HepG2 (cell line): ENCODE measurements around the gene SEMA3F.

Experiments used
- CHD2 ChIP-seq: IDR thresholded peaks from 2 replicates; pipeline ENCODE4 v1.6.1; 2011; ENCODE audit warnings: low read depth, low read length, improper control_type of control experiment
- DRAP1 ChIP-seq: IDR thresholded peaks from 2 replicates; pipeline ENCODE4 v1.6.1; 2016; ENCODE audit warnings: missing genetic modification reagents, missing compliant biosample characterization
- MATR3 ChIP-seq: sonication (generic); formaldehyde crosslinking; IDR thresholded peaks from 2 replicates; pipeline ENCODE4 v1.4.0; 2020; ENCODE audit warnings: missing genetic modification reagents
- SP1 ChIP-seq, 2 experiments: fragments of 450-650 bp in 1 of 2; sonication (generic) in 1 of 2; formaldehyde crosslinking in 1 of 2; IDR thresholded peaks; 2 replicates each; pipeline versions ENCODE4 v1.4.0 to v1.6.1; 2016 to 2020; ENCODE audit warnings: missing genetic modification reagents in 1 of 2
- TAF1 ChIP-seq: sonication (generic); formaldehyde crosslinking; IDR thresholded peaks from 2 replicates; pipeline ENCODE4 v1.4.0; 2020; ENCODE audit warnings: missing genetic modification reagents
- ZNF12 ChIP-seq: sonication (generic); formaldehyde crosslinking; IDR thresholded peaks from 2 replicates; pipeline ENCODE4 v1.5.0; 2020; ENCODE audit warnings: missing genetic modification reagents
- ZNF329 ChIP-seq: sonication (generic); formaldehyde crosslinking; IDR thresholded peaks from 2 replicates; pipeline ENCODE4 v1.9.0; 2021; ENCODE audit warnings: low read depth, mild to moderate bottlenecking, missing genetic modification reagents
- ZNF724P ChIP-seq: sonication (generic); formaldehyde crosslinking; IDR thresholded peaks from 2 replicates; pipeline ENCODE4 v1.8.0; 2022; ENCODE audit warnings: missing genetic modification reagents, borderline replicate concordance
- TF ChIP-seq, protein P1 (sequence below): sonication (generic); formaldehyde crosslinking; IDR thresholded peaks from 2 replicates; pipeline ENCODE4 v1.5.0; 2020; ENCODE audit warnings: mild to moderate bottlenecking, missing genetic modification reagents, moderate library complexity
- TF ChIP-seq, protein P2 (sequence below): fragments of 450-650 bp; IDR thresholded peaks from 2 replicates; pipeline ENCODE4 v1.6.1; 2016

DNA sequence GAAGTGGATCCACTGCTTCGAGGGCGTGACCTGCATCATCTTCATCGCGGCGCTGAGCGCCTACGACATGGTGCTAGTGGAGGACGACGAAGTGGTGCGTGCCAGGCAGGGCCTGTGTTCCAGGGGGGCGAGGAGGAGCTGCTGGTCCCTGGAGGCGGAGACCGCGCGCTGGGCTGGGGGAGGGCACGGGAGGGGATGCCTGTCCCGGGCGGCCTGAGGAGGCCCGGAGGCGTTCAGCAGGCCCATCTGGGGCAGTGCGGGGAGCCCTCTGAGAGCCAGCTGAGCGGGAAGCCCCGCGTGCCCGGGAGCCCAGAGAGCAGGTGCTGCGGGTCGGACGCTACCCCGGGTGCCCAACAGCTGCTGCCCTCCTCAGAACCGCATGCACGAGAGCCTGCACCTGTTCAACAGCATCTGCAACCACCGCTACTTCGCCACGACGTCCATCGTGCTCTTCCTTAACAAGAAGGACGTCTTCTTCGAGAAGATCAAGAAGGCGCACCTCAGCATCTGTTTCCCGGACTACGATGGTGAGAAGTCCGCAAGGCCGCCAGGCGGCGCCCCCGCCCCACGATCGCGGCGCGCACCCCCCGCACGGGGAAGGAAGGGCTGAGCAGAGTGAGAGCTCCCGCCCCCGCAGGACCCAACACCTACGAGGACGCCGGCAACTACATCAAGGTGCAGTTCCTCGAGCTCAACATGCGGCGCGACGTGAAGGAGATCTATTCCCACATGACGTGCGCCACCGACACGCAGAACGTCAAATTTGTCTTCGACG is 39.2 kb downstream of the SEMA3F start:
- TF ChIP-seq TAF1 (no peak), SP1 (IDR thresholded peaks at IDR 0.05) (no peak), SP1 (CRISPR knock-in tag; IDR thresholded peaks at IDR 0.05) (peak; percentile 42; the same call in 1 of the 2 replicates), ZNF329 (CRISPR knock-in tag) (peak; percentile 62; the same call in 1 of the 2 replicates), ZNF12 (CRISPR knock-in tag) (peak; percentile 31; the same call in 1 of the 2 replicates), MATR3 (CRISPR knock-in tag) (no peak), DRAP1 (CRISPR knock-in tag) (no peak), CHD2 (no peak), ZNF724P (CRISPR knock-in tag) (0 out of 2 replicates have a peak, but pooled peaks have one; percentile 64)
- TF ChIP-seq, protein P1, sequence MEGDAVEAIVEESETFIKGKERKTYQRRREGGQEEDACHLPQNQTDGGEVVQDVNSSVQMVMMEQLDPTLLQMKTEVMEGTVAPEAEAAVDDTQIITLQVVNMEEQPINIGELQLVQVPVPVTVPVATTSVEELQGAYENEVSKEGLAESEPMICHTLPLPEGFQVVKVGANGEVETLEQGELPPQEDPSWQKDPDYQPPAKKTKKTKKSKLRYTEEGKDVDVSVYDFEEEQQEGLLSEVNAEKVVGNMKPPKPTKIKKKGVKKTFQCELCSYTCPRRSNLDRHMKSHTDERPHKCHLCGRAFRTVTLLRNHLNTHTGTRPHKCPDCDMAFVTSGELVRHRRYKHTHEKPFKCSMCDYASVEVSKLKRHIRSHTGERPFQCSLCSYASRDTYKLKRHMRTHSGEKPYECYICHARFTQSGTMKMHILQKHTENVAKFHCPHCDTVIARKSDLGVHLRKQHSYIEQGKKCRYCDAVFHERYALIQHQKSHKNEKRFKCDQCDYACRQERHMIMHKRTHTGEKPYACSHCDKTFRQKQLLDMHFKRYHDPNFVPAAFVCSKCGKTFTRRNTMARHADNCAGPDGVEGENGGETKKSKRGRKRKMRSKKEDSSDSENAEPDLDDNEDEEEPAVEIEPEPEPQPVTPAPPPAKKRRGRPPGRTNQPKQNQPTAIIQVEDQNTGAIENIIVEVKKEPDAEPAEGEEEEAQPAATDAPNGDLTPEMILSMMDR (CRISPR knock-in tag), result peak; percentile 100
- TF ChIP-seq, protein P2, sequence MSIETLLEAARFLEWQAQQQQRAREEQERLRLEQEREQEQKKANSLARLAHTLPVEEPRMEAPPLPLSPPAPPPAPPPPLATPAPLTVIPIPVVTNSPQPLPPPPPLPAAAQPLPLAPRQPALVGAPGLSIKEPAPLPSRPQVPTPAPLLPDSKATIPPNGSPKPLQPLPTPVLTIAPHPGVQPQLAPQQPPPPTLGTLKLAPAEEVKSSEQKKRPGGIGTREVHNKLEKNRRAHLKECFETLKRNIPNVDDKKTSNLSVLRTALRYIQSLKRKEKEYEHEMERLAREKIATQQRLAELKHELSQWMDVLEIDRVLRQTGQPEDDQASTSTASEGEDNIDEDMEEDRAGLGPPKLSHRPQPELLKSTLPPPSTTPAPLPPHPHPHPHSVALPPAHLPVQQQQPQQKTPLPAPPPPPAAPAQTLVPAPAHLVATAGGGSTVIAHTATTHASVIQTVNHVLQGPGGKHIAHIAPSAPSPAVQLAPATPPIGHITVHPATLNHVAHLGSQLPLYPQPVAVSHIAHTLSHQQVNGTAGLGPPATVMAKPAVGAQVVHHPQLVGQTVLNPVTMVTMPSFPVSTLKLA, result no peak
